Fibroblast of lung (primary cell): ENCODE results near the gene AVP. TPM values are rescaled to one million over a fixed set of nuclear protein-coding genes. Genes with fewer than 3 reads are reported as not detected.
A peak's percentile ranks its signal among the peaks of the same experiment; 100 is the strongest.
"Not testable (repeated sequence)": the region's sequence is repeated elsewhere in the genome, so short reads cannot be mapped to it uniquely, and the experiment has no call there.

Source experiments
- DNase-seq, 2 donors: peaks; one replicate each; pipeline versions ENCODE4 v3.0.0 to v3.0.0-alpha.2; 2010; ENCODE audit warnings: low read depth in 2 of 2
- H2AFZ ChIP-seq: 2 replicates; pipeline ENCODE4 v1.5.1; 2012; ENCODE audit warnings: low read length, control low read depth, inconsistent platforms
- H3K27ac ChIP-seq: 2 replicates; pipeline ENCODE4 v1.5.1; 2011; ENCODE audit warnings: low read length, control low read depth; ENCODE audit not compliant: insufficient read depth
- H3K27me3 ChIP-seq: 2 replicates; pipeline ENCODE4 v1.5.1; 2011; ENCODE audit warnings: mild to moderate bottlenecking, low read length; ENCODE audit not compliant: control insufficient read depth, insufficient read depth
- H3K36me3 ChIP-seq: 2 replicates; pipeline ENCODE4 v1.5.1; 2011; ENCODE audit warnings: low read length; ENCODE audit not compliant: control insufficient read depth, insufficient read depth
- H3K4me1 ChIP-seq: 2 replicates; pipeline ENCODE4 v1.5.1; 2011; ENCODE audit warnings: low read length; ENCODE audit not compliant: control insufficient read depth, insufficient read depth; ENCODE audit errors: extremely low read depth
- H3K4me2 ChIP-seq: 2 replicates; pipeline ENCODE4 v1.5.1; 2011; ENCODE audit warnings: low read length, control low read depth; ENCODE audit not compliant: insufficient read depth; ENCODE audit errors: extremely low read depth
- H3K4me3 ChIP-seq, 4 experiments: fragments of 200-600 bp in 1 of 4; sonication (generic) in 1 of 4; replicated peaks in 1 of 4; 2 replicates each; pipeline ENCODE4 v1.5.1; 2011 to 2016; ENCODE audit warnings: low read length in 4 of 4, low read depth in 3 of 4, mild to moderate bottlenecking in 3 of 4, control low read depth in 2 of 4, inconsistent platforms in 1 of 4, mixed read lengths in 1 of 4; ENCODE audit not compliant: insufficient read depth in 1 of 4; ENCODE audit errors: control extremely low read depth in 1 of 4
- H3K79me2 ChIP-seq: 2 replicates; pipeline ENCODE4 v1.5.1; 2012; ENCODE audit warnings: mild to moderate bottlenecking, low read length, inconsistent platforms; ENCODE audit not compliant: control insufficient read depth, insufficient read depth
- H3K9ac ChIP-seq: 2 replicates; pipeline ENCODE4 v1.5.1; 2011; ENCODE audit warnings: mild to moderate bottlenecking, low read length, control low read depth; ENCODE audit not compliant: insufficient read depth
- H3K9me3 ChIP-seq: 2 replicates; pipeline ENCODE4 v1.5.1; 2012; ENCODE audit warnings: low read depth, low read length; ENCODE audit not compliant: control insufficient read depth, insufficient read depth
- H4K20me1 ChIP-seq: 2 replicates; pipeline ENCODE4 v1.5.1; 2011; ENCODE audit warnings: low read length; ENCODE audit not compliant: control insufficient read depth, insufficient read depth; ENCODE audit errors: extremely low read depth
- EZH2 ChIP-seq: IDR thresholded peaks from 2 replicates; pipeline ENCODE4 v1.5.1; 2012; ENCODE audit warnings: low read length, control low read depth, mild to moderate bottlenecking; ENCODE audit errors: missing control alignments
- polyA plus RNA-seq, 2 donors: library from polyadenylated mRNA; depleted of rRNA in 1 of 2; stranded (reverse) in 1 of 2; unstranded in 1 of 2; fragments of >200 nt; gene quantifications; 2 replicates each; pipeline ENCODE4 v1.2.1, GENCODE V29; 2011 to 2012; ENCODE audit warnings: missing spikeins in 1 of 2
- total RNA-seq: library from RNA; depleted of rRNA; stranded (reverse); fragments of >200 nt; gene quantifications from 2 replicates; pipeline ENCODE4 v1.2.1, GENCODE V29; 2014
- TF ChIP-seq, protein P1 (sequence below), 2 donors: IDR thresholded peaks in 1 of 2; conservative IDR thresholded peaks in 1 of 2; 1 replicate in 1 of 2; 2 replicates in 1 of 2; pipeline ENCODE4 v1.5.1; 2011 to 2012; ENCODE audit warnings: low read length in 2 of 2, control low read depth in 1 of 2, inconsistent platforms in 1 of 2, low read depth in 1 of 2, mild to moderate bottlenecking in 1 of 2

The AVP gene
- total and polyA plus RNA-seq, 2 donors (not counting 1 experiment from before 2014, with no cell fraction given): not detected

DNA sequence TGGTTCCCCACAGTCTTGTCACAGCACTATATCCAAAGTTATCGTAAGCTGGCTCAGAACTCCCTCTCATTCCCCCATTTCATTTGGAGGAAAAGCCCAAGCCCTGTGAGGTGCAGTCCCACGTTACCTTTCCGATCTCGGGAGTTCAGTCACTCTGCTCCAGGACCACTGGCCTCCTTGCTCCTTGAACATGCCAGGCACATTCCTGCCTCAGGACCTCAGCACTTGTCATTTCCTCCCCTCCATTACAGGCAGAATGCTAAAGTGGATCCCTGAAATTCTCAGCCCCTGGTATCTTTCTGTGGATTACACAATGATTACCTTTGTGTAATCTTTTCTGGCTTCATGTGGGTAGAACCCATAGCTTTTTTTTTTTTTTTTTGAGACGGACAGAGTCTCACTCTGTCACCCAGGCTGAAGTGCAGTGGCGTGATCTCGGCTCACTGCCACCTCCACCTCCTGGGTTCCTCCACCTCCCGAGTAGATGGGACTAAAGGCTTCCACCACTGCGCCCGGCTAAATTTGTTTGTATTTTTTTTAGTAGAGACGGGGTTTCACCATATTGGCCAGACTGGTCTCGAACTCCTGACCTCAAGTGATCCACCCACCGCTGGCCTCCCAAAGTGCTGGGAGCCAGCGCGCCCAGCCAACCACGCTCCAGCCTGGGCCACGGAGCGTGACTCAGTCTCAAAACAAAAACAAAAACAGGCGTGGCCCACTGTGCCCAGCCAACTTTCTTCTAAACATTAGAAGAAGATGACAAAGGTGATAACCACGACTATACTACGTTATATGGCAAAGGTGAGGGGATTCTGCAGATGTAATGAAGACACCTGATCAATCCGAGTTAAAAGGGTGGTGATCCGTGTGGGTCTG is 17.1 kb downstream of the AVP start:
- no peak overlapping the region for H2AFZ ChIP-seq
- no peak overlapping the region for H3K9ac ChIP-seq
- no peaks in the 10 kb centered on the region for H3K36me3 ChIP-seq
- TF ChIP-seq EZH2: no peak
- TF ChIP-seq, protein P1, sequence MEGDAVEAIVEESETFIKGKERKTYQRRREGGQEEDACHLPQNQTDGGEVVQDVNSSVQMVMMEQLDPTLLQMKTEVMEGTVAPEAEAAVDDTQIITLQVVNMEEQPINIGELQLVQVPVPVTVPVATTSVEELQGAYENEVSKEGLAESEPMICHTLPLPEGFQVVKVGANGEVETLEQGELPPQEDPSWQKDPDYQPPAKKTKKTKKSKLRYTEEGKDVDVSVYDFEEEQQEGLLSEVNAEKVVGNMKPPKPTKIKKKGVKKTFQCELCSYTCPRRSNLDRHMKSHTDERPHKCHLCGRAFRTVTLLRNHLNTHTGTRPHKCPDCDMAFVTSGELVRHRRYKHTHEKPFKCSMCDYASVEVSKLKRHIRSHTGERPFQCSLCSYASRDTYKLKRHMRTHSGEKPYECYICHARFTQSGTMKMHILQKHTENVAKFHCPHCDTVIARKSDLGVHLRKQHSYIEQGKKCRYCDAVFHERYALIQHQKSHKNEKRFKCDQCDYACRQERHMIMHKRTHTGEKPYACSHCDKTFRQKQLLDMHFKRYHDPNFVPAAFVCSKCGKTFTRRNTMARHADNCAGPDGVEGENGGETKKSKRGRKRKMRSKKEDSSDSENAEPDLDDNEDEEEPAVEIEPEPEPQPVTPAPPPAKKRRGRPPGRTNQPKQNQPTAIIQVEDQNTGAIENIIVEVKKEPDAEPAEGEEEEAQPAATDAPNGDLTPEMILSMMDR (conservative IDR thresholded peaks at IDR 0.05 in 1 of 2, IDR thresholded peaks at IDR 0.05 in 1 of 2; ENCODE audit: low read depth in 1 of 2, low read length in 2 of 2): no peak
- H4K20me1 ChIP-seq: no peaks in the 10 kb centered on the region
- H3K4me3 ChIP-seq: no peak overlapping the region
- DNase-seq: peak in 1 of 2 donors; percentile 8
- peaks cover 1% of the 10 kb centered on the region for H3K27me3 ChIP-seq
- H3K27ac ChIP-seq: no peak overlapping the region
- H3K79me2 ChIP-seq: no peaks in the 10 kb centered on the region
- no peaks in the 10 kb centered on the region for H3K9me3 ChIP-seq
- no peak overlapping the region for H3K4me2 ChIP-seq
- H3K4me1 ChIP-seq: peaks cover 11% of the 10 kb centered on the region

DNA sequence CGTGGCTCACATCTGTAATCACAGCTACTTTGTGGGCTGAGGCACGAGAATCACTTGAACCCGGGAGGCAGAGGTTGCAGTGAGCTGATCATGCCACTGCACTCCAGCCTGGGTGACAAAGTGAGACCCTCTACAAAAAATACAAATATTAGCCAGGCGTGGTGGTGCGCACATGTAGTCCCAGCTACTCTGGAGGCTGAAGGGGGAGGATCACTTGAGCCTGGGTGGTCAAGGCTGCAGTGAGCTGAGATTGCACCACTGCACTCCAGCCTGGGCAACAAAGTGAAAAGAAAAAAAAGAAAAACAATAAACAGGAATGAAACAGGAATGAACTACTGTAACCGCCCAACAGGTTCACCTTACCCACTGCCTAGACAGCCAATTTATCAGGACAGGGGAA is 20.4 kb downstream of the AVP start:
- not testable (repeated sequence) for H3K36me3 ChIP-seq, H3K9me3 ChIP-seq, H2AFZ ChIP-seq, H3K4me2 ChIP-seq, H3K4me3 ChIP-seq, DNase-seq, H4K20me1 ChIP-seq, H3K27me3 ChIP-seq, H3K27ac ChIP-seq, H3K79me2 ChIP-seq, H3K9ac ChIP-seq
- H3K4me1 ChIP-seq: peaks cover 10% of the 10 kb centered on the region

DNA sequence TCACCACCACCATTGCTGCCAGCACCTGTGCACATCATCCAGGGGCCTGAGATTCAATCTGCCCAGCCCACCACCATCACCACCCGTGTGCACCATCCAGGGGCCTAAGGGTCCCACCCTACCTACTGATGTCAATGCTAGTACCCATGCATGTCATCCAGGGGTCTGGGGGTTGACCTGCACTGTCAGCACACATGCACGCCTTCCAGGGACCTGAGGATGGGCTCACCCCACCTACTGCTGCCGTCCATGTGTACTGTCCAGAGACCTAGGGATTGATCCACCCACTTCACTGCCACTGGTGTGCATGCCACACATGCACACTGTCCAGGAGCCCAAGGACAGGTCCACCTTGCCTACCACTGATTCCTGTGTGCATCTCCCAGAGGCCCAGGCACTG is 25.0 kb downstream of the AVP start:
- Histone ChIP-seq H3K36me3 (no peaks in the 10 kb centered on the region), H3K9ac (no peak overlapping the region), H3K27ac (no peak overlapping the region), H3K4me1 (no peaks in the 10 kb centered on the region), H3K4me3 (no peak overlapping the region), H2AFZ (no peak overlapping the region), H4K20me1 (no peaks in the 10 kb centered on the region), H3K4me2 (no peak overlapping the region), H3K9me3 (no peaks in the 10 kb centered on the region), H3K27me3 (no peaks in the 10 kb centered on the region), H3K79me2 (no peaks in the 10 kb centered on the region)
- no peak for DNase-seq
- TF ChIP-seq, protein P1 (conservative IDR thresholded peaks at IDR 0.05 in 1 of 2, IDR thresholded peaks at IDR 0.05 in 1 of 2; ENCODE audit: low read depth in 1 of 2, low read length in 2 of 2): no peak
- no peak for TF ChIP-seq EZH2
